NCI-H2029 (cell line): Measurements from ENCODE around the gene CYP1A1.

Experiments
- DNase-seq: peaks from one replicate; lab custom pipeline; 2025; lab: John Stamatoyannopoulos, UW

CYP1A1 gene

DNA sequence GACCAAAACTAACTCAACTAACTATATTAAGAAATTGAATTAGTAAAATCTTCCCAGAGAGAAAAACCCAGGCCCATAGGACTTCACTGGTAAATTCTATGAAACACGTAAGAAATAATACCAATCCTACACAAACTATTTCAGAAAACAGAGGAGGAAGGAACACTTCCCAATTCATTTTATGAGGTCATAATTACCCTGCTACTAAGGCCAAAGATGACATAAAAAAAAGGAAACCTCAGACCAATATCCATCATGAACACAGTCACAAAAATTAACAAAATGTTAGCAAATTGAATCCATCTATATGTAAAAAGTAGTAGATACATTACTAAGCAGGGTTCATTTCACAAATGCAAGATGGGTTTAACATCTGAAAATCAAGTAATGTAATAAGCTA, 33.0 kb downstream of the CYP1A1 start:
- DNase-seq: no peak

DNA sequence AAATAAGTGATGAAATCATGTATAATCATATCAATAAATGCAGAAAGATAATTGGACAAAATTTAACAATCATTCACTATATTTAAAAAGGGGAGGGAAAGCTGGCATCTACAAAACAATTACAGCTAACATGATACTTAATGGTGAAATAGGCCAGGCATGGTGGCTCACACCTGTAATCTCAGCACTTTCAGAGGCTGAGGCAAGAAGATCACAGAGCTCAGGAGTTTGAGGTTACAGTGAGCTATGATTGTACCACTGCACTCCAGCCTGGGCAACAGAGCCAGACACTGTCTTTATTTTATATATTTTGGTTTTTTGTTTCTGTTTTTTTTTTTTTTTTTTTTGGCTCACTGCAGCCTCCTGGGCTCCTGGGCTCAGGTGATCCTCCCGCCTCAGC, 41.6 kb downstream of the CYP1A1 start:
- no peak for DNase-seq

DNA sequence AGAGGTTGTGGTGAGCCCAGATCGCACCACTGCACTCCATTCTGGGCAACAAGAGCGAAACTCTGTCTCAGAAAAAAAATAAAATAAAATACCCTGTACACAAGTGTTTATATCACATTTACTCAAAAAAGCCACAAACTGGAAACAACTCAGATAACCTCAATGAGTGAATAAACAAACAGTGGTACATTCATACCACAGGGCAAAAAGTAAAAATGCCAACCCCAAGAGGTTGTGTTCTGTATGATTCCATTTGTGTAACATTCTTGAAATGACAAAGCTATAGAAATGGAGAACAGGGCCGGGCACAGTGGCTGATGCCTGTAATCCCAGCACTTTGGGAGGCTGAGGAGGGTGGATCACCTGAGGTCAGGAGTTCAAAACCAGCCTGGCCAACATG, 42.4 kb downstream of the CYP1A1 start:
- DNase-seq: no peak

DNA sequence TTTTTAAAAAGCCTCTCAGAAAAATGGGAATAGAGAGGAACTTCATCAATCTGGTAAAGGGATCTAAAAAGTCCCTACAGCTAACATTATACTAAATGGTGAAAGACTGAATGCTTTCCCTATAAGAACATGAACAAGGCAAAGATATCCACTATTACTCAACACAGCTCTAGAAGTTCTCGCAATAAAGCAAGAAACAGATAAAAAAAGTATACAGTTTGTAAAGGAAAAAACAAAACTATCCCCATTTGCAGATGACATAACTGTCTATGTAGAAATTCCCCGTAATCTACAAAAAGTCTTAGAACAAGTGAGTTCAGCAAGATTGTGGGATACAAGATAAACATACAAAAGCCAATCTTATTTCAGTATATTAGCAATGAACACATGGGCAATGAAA, 44.9 kb downstream of the CYP1A1 start:
- no peak for DNase-seq

DNA sequence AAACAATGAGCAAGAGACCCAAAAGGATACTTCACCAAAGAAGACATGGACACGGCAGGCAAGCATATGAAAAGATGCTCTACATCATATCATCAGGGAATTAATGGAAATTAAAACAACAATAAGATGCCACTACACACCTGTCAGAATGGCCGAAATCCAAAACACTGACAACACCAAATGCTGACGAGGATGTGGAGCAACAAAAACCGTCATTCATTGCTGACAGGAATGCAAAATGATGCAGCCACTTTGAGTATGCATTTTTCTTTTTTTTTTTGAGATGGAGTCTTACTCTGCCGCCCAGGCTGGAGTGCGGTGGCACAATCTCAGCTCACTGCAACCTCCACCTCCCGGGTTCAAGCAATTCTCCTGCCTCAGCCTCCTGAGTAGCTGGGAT, 48.5 kb downstream of the CYP1A1 start:
- DNase-seq: no peak

DNA sequence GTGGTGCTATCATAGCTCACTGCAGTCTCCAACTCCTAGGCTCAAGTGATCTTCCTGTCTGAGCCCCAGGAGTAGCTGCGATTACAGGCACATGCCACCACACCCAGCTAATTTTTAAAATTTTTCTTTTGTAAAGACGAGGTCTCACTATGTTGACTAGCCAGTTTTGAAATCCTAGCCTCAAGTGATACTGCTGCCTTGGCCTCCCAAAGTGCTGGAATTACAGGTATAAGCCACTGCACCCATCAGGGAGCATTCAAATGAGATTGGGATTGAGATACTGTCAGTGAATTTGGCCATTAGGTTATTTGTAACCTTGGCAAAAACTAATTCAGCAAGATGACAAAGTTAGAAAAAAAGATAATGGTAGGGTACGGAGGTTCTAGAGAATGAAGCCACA, 51.2 kb downstream of the CYP1A1 start:
- no peak for DNase-seq

DNA sequence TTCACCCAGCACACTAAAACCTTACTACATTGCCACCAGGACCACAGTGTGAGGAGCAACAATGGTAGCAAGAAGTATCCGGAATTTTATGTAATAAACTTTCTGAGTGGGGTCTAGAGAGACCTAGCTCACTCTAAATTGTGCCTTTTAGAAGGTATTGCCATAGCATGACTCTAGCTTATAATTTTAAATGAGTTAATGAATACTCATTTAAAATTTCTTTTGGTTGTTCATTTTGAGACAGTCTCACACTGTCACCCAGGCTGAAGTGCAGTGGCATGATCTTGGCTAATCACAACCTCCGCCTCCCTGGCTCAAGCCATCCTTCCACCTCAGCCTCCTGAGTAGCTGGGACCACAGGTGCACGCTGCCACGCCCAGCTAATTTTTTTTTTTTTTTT, 55.7 kb downstream of the CYP1A1 start:
- DNase-seq: no peak
